HepG2 (cell line): ENCODE measurements around the gene TROAP.

Source experiments
- CBX2 ChIP-seq, 2 experiments: fragments of 200-600 bp in 1 of 2; sonication (generic); formaldehyde crosslinking in 1 of 2; IDR thresholded peaks; 2 replicates each; pipeline versions ENCODE4 v1.7.0 to v1.8.1; 2018 to 2022; ENCODE audit warnings: low read depth in 2 of 2, low read length in 1 of 2, mild to moderate bottlenecking in 1 of 2, missing genetic modification reagents in 1 of 2
- EZH2 ChIP-seq: conservative IDR thresholded peaks from 2 replicates; pipeline ENCODE4 v1.6.1; 2012; ENCODE audit warnings: mild to moderate bottlenecking, low read depth, low read length, moderate library complexity
- KLF13 ChIP-seq: sonication (generic); formaldehyde crosslinking; IDR thresholded peaks from 2 replicates; pipeline ENCODE4 v1.4.0; 2020; ENCODE audit warnings: mild to moderate bottlenecking, missing genetic modification reagents
- NFIC ChIP-seq: IDR thresholded peaks from 2 replicates; pipeline ENCODE4 v1.6.1; 2012; ENCODE audit warnings: mild to moderate bottlenecking, low read length, inconsistent platforms
- PRDM10 ChIP-seq: sonication (generic); formaldehyde crosslinking; IDR thresholded peaks from 2 replicates; pipeline ENCODE4 v1.4.0; 2020; ENCODE audit warnings: low read depth, missing genetic modification reagents
- SRSF4 ChIP-seq: fragments of 200-400 bp; formaldehyde crosslinking; IDR thresholded peaks from one replicate; pipeline ENCODE4 v1.6.1; 2018; ENCODE audit warnings: mild to moderate bottlenecking, low read depth, low read length, moderate library complexity; ENCODE audit not compliant: poor library complexity, severe bottlenecking
- TAF1 ChIP-seq: sonication (generic); formaldehyde crosslinking; IDR thresholded peaks from 2 replicates; pipeline ENCODE4 v1.4.0; 2020; ENCODE audit warnings: missing genetic modification reagents
- ZBTB1 ChIP-seq: sonication (generic); formaldehyde crosslinking; IDR thresholded peaks from 2 replicates; pipeline ENCODE4 v1.4.0; 2020; ENCODE audit warnings: missing genetic modification reagents, borderline replicate concordance
- ZNF143 ChIP-seq: sonication (generic); formaldehyde crosslinking; IDR thresholded peaks from 2 replicates; pipeline ENCODE4 v1.4.0; 2020; ENCODE audit warnings: missing genetic modification reagents
- ZNF317 ChIP-seq: sonication (generic); formaldehyde crosslinking; IDR thresholded peaks from 2 replicates; pipeline ENCODE4 v1.5.0; 2020; ENCODE audit warnings: mild to moderate bottlenecking, missing genetic modification reagents
- ZNF367 ChIP-seq: sonication (generic); formaldehyde crosslinking; IDR thresholded peaks from 2 replicates; pipeline ENCODE4 v1.4.0; 2020; ENCODE audit warnings: missing genetic modification reagents, borderline replicate concordance
- ZNF512B ChIP-seq: sonication (generic); formaldehyde crosslinking; IDR thresholded peaks from 2 replicates; pipeline ENCODE4 v1.5.1; 2020; ENCODE audit warnings: missing genetic modification reagents, mild to moderate bottlenecking, borderline replicate concordance
- ZNF639 ChIP-seq: conservative IDR thresholded peaks from 2 replicates; pipeline ENCODE4 v1.6.1; 2018; ENCODE audit warnings: missing genetic modification reagents
- ZNF761 ChIP-seq: sonication (generic); formaldehyde crosslinking; conservative IDR thresholded peaks from 2 replicates; pipeline ENCODE4 v1.4.0; 2020; ENCODE audit warnings: mild to moderate bottlenecking, missing genetic modification reagents

- TF ChIP-seq ZNF367 (no peak), TAF1 (CRISPR knock-in tag) (no peak), EZH2 (no peak), ZNF761 (CRISPR knock-in tag) (no peak), ZNF317 (CRISPR knock-in tag) (no peak), NFIC (no peak), SRSF4 (no peak), ZNF512B (CRISPR knock-in tag) (no peak), CBX2 (IDR thresholded peaks at IDR 0.05; ENCODE audit: low read depth, low read length) (no peak), CBX2 (CRISPR knock-in tag; IDR thresholded peaks at IDR 0.05; ENCODE audit: low read depth) (no peak), ZBTB1 (CRISPR knock-in tag) (no peak), ZNF143 (CRISPR knock-in tag) (no peak), KLF13 (no peak), PRDM10 (CRISPR knock-in tag) (no peak), ZNF639 (no peak)
Measured at GRCh38 chr12:49338830-49339463, 15.9 kb downstream of the TROAP start.
